ENCODE data around the gene PDE11A.

PDE11A gene

DNA sequence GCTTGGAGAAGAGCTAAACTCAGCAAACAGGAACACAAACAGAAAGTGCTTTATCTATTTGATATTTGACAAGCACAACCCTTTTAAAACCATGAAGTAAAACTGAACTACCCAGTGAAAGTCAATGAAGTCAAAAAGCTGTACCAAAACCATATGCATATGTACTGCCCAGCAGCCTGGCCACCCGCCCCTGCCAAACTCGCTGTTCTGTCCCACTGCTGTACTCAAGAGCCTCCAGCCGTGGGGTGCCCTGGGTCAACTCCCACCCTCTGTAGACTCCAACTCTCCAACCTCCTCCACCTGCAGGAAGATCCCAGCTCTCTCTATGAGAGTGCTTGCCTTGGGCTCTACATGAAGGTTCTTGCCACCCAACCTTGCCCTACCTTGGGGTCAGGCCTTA is 411.8 kb downstream of the PDE11A start:
- no peak for DNase-seq

- DNase-seq: no peak
Observed at GRCh38 chr2:177658309-177658708, 414.3 kb downstream of the PDE11A start.

GRCh38 chr2:177651833-177652232 is 420.7 kb downstream of the PDE11A start:
- no peak for DNase-seq

DNA sequence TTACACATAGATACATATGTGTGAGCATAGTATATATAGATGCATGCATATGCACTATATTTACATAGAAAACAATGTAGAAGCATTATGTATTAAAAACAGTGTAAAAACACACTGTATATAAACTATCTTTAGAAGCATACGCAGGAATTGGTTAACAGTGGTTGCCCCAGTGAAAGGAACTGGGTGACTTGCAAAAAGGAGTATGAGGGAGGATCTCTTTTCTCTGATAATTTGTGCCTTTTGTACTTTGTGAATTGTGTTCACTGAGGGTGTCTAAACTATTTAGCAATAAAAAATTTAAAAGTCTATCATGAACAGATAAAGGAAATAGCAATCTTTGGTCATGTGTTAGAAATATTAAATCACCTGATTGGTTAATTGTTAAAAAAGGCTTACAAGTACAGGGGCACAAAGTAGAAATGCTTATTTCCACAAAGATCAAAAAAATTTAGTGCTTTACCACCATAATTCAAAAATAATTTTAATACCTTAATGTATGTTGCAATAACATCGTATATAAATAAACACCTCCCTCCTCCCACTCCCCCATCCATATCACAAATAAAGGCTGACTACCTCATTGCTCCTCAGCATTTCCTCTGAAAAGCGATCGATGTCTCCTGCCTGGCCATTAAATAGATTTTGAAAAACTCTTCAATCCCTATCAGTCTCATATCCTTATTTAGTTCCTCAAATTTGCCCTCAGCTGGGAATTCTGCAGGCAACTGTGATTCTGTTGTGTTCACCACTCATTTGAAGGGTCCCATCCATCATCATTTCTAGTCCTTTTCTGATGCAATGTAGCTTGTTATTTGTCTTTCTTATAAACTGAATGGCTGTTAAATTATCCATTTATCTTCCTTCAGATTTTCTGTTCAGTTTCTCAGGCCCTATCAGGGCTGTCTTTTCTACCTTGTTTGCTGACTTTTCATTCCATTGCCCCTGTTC is 422.7 kb downstream of the PDE11A start:
- DNase-seq: no peak

DNA sequence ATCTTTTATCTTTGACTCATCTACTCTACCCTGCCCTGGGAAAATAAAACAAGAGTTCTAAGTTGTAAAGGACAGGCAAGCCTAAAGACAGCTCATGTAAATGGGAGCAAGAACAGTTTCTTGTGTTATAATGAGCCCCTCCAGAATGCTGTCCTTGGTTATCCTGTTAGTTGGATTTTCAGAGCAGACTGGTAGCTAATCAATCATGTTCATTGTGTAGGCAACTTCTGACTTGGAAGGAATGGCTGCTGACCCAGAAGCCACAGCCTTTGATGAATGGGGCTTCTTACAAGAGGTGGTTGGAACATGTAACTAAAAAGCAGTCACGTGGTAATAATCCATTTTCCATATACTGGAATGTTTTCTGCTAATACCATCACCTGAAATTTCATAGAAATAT is 425.8 kb downstream of the PDE11A start:
- no peak for DNase-seq

GRCh38 chr2:177646241-177646640 is 426.3 kb downstream of the PDE11A start:
- DNase-seq: no peak

GRCh38 chr2:177641331-177641730 is 431.2 kb downstream of the PDE11A start:
- DNase-seq: no peak

- no peak for DNase-seq
Observed at GRCh38 chr2:177640423-177640822, 432.2 kb downstream of the PDE11A start.

DNA sequence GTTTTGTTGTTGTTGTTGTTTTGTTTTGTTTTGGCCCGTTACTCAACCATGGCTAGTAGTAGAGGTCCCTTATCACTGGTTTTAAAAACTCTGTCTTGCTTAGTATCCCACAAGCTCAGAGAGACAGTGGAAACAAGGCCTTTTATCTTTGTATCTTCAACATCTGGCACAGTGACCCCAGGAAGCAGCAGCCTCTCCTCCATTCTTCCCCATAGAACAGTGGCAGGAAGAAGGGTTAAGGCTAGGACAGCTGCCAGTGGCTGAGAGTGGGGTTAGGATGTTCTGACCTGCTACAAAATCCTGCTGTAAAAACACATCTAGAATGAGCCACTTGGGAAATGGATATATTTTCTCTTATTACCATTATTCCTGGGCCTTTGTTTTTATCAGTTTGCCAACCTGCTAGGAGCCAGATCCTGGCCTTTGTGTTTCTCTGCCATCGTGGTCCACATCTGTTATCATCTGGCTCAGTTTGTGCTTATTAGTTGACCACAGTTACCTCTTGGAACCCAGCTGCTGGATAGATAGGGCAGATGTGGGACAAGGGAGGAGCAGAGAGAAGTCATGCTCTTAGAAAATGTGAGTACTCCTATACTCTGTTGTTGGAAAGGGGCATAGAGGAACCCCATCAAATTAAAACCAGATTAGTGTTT is 433.2 kb downstream of the PDE11A start:
- DNase-seq: no peak

GRCh38 chr2:177638507-177638906 is 434.1 kb downstream of the PDE11A start:
- no peak for DNase-seq

DNA sequence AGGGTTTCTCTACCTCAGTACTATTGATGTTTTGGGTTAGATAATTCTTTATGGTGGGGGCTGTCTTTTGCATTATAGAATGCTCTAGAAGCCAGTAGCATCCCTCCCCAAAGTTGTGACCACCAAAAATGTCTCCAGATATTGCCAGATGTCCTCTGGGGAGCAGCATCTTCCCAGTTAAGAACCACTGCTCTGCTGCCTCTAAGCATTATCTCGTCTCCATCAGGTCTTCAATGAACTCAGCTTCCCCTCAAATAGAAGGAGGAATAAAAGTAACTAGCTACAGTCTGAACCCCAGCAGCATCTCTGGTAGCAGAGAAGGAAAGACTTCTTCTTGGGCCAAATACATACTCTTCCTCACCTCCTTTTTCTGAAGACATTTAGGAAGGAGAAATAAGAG is 435.9 kb downstream of the PDE11A start:
- no peak for DNase-seq

DNA sequence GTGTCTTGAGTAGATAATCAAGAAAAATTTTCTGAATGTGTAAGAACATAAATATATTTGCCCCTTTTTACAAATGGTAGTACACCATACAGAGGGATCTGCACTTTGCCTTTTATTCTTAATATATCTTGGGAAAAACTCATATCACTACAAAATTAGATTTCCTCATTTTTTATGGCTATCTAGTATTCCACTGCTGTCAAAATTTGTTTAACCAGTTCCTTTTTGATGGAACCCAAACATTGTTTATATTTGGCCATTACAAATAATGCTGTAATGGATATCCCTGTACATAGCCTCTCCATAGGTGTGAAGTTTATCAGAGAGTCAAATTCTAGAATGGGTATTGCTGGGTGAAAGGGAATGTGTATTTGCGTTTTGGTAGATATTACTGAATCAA is 436.9 kb downstream of the PDE11A start:
- no peak for DNase-seq

GRCh38 chr2:177633910-177634294 is 438.7 kb downstream of the PDE11A start:
- no peak for DNase-seq

GRCh38 chr2:177633111-177633510 is 439.5 kb downstream of the PDE11A start:
- no peak for DNase-seq

- DNase-seq: no peak
Observed at GRCh38 chr2:177631680-177632079, 440.9 kb downstream of the PDE11A start.

- no peak for DNase-seq
Observed at GRCh38 chr2:177629357-177630024, 443.1 kb downstream of the PDE11A start.

DNA sequence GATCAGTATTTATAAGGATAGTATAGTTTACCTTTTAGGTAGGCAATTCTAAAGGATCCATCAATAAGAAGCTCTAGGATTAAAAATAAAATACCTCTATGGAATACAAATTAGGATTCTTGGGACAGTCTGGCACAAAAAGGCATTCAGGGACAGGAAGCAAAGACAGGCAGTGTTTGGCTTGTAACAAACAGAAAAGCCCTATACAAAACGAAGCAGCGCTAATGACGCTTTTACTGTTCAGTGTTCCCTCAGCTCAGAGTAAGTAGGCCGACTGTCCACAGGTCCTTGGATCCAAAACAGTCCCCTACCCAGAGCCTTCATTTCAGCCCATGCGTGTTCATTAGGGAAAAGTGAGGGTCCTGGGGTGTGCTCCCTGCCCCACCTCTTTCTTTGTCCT is 443.7 kb downstream of the PDE11A start:
- DNase-seq: no peak

- DNase-seq: no peak
Observed at GRCh38 chr2:177625744-177626650, 446.6 kb downstream of the PDE11A start.

- DNase-seq: no peak
Observed at GRCh38 chr2:177622521-177622920, 450.1 kb downstream of the PDE11A start.

DNA sequence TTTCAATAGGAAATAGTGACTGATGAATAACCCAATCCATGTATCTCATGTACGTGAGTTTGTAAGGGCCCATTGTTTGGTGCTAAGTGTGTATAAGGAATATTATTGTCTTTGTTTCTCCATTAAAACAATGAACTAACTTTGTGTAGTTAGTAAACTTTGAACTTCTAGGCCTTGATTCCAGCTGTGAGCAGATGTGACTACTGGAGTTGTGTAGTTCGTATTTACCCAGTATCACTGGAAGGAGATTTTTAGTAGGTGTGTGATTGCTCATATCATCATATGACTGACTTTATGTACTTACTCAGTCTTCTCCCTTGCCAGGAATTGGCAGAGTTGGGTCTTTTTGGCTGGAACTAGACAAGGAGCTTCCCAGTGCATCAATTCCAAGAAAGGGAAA is 452.6 kb downstream of the PDE11A start:
- no peak for DNase-seq

DNA sequence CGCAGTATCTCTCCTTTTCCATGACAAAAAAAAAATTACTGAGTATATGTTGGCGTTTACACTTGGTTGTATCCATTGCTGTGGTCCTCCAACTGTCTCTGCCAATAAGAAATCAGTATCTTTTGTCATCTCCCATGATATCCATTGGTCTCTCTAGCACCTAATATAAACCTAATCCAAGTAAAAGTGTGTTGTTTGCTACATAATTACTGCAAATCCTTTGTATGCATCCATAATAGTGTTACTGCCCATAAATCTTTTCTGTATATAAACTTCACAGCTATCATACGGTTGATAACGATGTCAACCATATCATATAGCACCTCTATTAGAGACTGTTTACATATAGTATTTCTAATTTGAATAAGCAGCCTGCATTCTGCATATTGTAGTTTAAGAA is 453.1 kb downstream of the PDE11A start:
- no peak for DNase-seq
